Tibial nerve (tissue), 4 donors: ENCODE data around the gene PPP3CB.

Experiments
- CTCF ChIP-seq, 5 experiments: fragments of 200-600 bp in 3 of 5; fragments of 450-650 bp in 2 of 5; sonication (generic) in 3 of 5; IDR thresholded peaks; one replicate each; pipeline ENCODE4 v1.5.1; 2016 to 2019; ENCODE audit warnings: antibody characterized with exemption in 5 of 5, mild to moderate bottlenecking in 3 of 5, moderate library complexity in 2 of 5
- EP300 ChIP-seq, 2 donors: sonication (generic); formaldehyde crosslinking; IDR thresholded peaks; one replicate each; pipeline ENCODE4 v1.6.1; 2017; ENCODE audit warnings: antibody characterized with exemption in 2 of 2, mild to moderate bottlenecking in 1 of 2
- POLR2A ChIP-seq, 2 donors: fragments of 450-650 bp; IDR thresholded peaks; one replicate each; pipeline ENCODE4 v1.6.1; 2017; ENCODE audit warnings: antibody characterized with exemption in 2 of 2, mild to moderate bottlenecking in 2 of 2, moderate library complexity in 2 of 2

GRCh38 chr10:73439605-73440312 is 56.1 kb downstream of the PPP3CB start:
- TF ChIP-seq POLR2A (IDR thresholded peaks at IDR 0.05), result no peak
- no peak for TF ChIP-seq CTCF (IDR thresholded peaks at IDR 0.05)
- TF ChIP-seq EP300 (IDR thresholded peaks at IDR 0.05), result no peak
